ENCODE measurements around the gene GNAZ. TPM values are rescaled to one million over a fixed set of nuclear protein-coding genes. Genes with fewer than 3 reads are reported as not detected.

Gene GNAZ
- total RNA-seq, 1 experiment from 2014 or later: 11.1 TPM

- no peak overlapping the region for H2AFZ ChIP-seq (ENCODE audit: low read depth, low read length, poor library complexity, severe bottlenecking)
- ATAC-seq: no peak
- DNase-seq (ENCODE audit: low read depth, low spot score): no peak
- no peaks in the 10 kb centered on the region for H3K9me3 ChIP-seq (ENCODE audit: control insufficient read depth in 1 of 2, insufficient read depth in 1 of 2, low read depth in 1 of 2, low read length in 2 of 2)
- TF ChIP-seq POLR2AphosphoS5 (IDR thresholded peaks at IDR 0.05; ENCODE audit: low read depth, low read length): no peak
- TF ChIP-seq EGR1 (IDR thresholded peaks at IDR 0.05; ENCODE audit: low read depth): no peak
- TF ChIP-seq ZFX (IDR thresholded peaks at IDR 0.05): no peak
- TF ChIP-seq REST (IDR thresholded peaks at IDR 0.05; ENCODE audit: low read depth): no peak
- TF ChIP-seq FOSL1 (IDR thresholded peaks at IDR 0.05; ENCODE audit: low read depth): no peak
- no peak for TF ChIP-seq EZH2phosphoT487 (IDR thresholded peaks at IDR 0.05; ENCODE audit: borderline replicate concordance)
- no peak for TF ChIP-seq CEBPB (IDR thresholded peaks at IDR 0.05; ENCODE audit: low read depth)
- TF ChIP-seq TCF7L2 (IDR thresholded peaks at IDR 0.05; ENCODE audit: borderline replicate concordance, extremely low read depth, insufficient read depth, insufficient read length): no peak
- TF ChIP-seq ZNF274 (IDR thresholded peaks at IDR 0.05; ENCODE audit: low read depth, low read length): no peak
- TF ChIP-seq EZH2 (IDR thresholded peaks at IDR 0.05): no peak
- no peak for TF ChIP-seq JUND (IDR thresholded peaks at IDR 0.05)
- TF ChIP-seq SP1 (IDR thresholded peaks at IDR 0.05; ENCODE audit: low read depth): no peak
- no peak for TF ChIP-seq YY1 (IDR thresholded peaks at IDR 0.05; ENCODE audit: extremely low read depth, insufficient replicate concordance, low read depth, low read length)
- no peak for TF ChIP-seq MAX (IDR thresholded peaks at IDR 0.05)
- no peak for TF ChIP-seq RAD21 (IDR thresholded peaks at IDR 0.05; ENCODE audit: low read depth)
- TF ChIP-seq ELF1 (IDR thresholded peaks at IDR 0.05; ENCODE audit: borderline replicate concordance, low read depth): no peak
- no TSS peak for BruUV-seq (replicated peaks)
- CTCF ChIA-PET: interaction anchor here (1.1 to 2.3 kb wide), 2 partner anchors 13 to 132 kb away, joined by 5 to 8 read pairs; partner anchors contain the start of gene RAB36
- H3K27ac ChIP-seq (ENCODE audit: low read depth, low read length): no peak overlapping the region
- H3K4me3 ChIP-seq (replicated peaks in 1 of 2; ENCODE audit: low read depth in 1 of 2, low read length in 2 of 2): no peak overlapping the region
- POLR2A ChIA-PET: no interaction called here
- RAD21 ChIA-PET (ENCODE audit: low non-redundant PET in 1 of 2, low total read pairs in 2 of 2, uncharacterized antibody in 2 of 2, unreplicated experiment in 2 of 2): no interaction called here
- no peak overlapping the region for H3K9ac ChIP-seq (ENCODE audit: low read length)
- H3K79me2 ChIP-seq (ENCODE audit: insufficient read depth, low read length): no peaks in the 10 kb centered on the region
- no peaks in the 10 kb centered on the region for H3K36me3 ChIP-seq (ENCODE audit: control insufficient read depth in 1 of 2, insufficient read depth in 2 of 2, low read length in 2 of 2)
- no peaks in the 10 kb centered on the region for H3K27me3 ChIP-seq (ENCODE audit: insufficient read depth, low read length)
- H4K20me1 ChIP-seq (ENCODE audit: insufficient read depth): no peaks in the 10 kb centered on the region
- H3K9me2 ChIP-seq (ENCODE audit: insufficient read depth): no peaks in the 10 kb centered on the region
- intact Hi-C loops (cut with micrococcal nuclease): no loop called here
- H3K4me2 ChIP-seq (ENCODE audit: low read length): no peak overlapping the region
- no peaks in the 10 kb centered on the region for H3K4me1 ChIP-seq (ENCODE audit: control insufficient read depth in 1 of 2, insufficient read depth in 2 of 2, low read length in 2 of 2)
These were observed 87.5 kb downstream of the GNAZ start for GRCh38 chr22:23157560-23158515.

Measured in HCT116 (cell line).